DMS79 (cell line): ENCODE results near the gene MS4A1.
"Not testable (repeated sequence)": the region's sequence is repeated elsewhere in the genome, so short reads cannot be mapped to it uniquely, and the experiment has no call there.

Experiments
- DNase-seq: peaks from one replicate; lab custom pipeline; 2025; lab: John Stamatoyannopoulos, UW

Gene MS4A1

DNA sequence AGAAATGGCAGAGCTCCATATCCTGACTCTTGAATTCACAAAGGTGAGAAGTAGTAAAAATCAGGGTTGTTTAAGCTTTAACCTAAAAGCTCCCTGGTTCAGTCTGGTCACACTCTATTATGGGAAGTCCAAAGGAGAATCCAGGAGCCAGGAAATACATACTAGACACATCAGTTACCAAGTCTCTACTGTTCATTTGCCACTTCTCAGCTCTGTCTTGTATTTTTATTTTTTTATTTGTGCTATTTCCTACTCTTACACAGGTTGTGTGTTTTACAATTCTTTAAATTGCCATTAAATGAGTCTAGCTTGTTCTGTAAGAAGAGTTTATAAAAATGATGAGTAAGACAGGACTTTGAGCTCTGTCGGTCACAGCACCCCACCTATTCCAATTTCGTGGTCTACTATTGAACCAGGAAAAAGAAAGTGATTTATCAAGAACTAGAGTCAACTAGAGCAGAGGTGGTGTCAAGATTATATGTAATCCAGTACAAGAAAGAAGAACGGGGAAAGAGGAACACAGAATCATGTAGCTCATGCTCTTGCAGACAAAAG, 46.7 kb downstream of the MS4A1 start:
- no peak for DNase-seq

GRCh38 chr11:60504219-60504905, 48.7 kb downstream of the MS4A1 start:
- DNase-seq: no peak

DNA sequence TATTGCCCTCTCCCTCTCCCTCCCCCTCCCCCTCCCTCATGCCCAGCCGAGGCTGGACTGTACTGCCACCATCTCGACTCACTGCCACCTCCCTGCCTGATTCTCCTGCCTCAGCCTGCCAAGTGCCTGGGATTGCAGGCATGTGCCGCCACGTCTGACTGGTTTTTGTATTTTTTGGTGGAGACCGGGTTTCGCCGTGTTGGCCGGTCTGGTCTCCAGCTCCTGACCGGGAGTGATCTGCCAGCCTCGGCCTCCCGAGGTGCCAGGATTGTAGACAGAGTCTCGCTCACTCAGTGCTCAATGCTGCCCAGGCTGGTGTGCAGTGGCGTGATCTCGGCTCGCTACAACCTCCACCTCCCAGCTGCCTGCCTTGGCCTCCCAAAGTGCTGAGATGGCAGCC, 54.0 kb downstream of the MS4A1 start:
- DNase-seq: not testable (repeated sequence)

DNA sequence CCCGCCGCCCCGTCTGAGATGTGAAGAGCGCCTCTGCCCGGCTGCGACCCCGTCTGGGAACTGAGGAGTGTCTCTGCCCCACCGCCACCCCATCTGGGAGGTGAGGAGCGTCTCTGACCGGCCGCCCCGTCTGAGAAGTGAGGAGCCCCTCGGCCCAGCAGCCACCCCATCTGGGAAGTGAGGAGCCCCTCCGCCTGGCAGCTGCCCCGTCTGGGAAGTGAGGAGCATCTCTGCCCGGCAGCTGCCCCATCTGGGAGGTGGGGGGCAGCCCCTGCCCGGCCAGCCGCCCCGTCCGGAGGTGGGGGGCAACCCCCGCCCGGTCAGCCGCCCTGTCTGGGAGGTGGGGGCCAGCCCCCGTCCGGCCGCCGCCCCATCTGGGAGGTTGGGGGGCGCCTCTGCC, 54.6 kb downstream of the MS4A1 start:
- DNase-seq: not testable (repeated sequence)

DNA sequence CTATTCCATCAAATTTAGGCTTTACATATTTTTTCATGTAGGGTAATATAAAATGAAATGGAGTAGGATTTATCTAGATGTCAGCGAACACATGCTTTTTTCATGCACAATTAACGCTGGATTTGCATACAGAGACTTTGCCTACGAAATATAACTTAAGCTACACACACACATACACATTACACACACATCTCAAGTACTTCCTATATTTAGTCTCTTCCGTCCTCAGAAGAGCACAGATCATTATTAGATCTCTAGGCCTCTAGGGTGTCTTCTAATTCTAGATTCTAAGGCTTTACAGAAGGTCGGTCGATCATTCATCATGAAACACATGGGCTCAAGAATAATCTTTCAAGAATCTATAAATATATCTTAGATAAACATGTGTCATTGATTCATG, 55.7 kb downstream of the MS4A1 start:
- no peak for DNase-seq

GRCh38 chr11:60512651-60513225, 57.1 kb downstream of the MS4A1 start:
- DNase-seq: no peak

GRCh38 chr11:60513496-60514460, 58.1 kb downstream of the MS4A1 start:
- DNase-seq: no peak

- DNase-seq: no peak
These were observed 59.7 kb downstream of the MS4A1 start, which contains the start of gene MS4A13 for GRCh38 chr11:60515144-60515855. Gene MS4A13 (plus strand): TSS chr11:60515392. CDS start chr11:60518084, 2,692 bp downstream.
